Fibroblast of lung (primary cell): ENCODE measurements around the gene TXNDC11. TPM values are rescaled to one million over a fixed set of nuclear protein-coding genes. Genes with fewer than 3 reads are reported as not detected.

Experiments
- DNase-seq, 2 donors: peaks; one replicate each; pipeline versions ENCODE4 v3.0.0 to v3.0.0-alpha.2; 2010; ENCODE audit warnings: low read depth in 2 of 2
- H2AFZ ChIP-seq: 2 replicates; pipeline ENCODE4 v1.5.1; 2012; ENCODE audit warnings: low read length, control low read depth, inconsistent platforms
- H3K27ac ChIP-seq: 2 replicates; pipeline ENCODE4 v1.5.1; 2011; ENCODE audit warnings: low read length, control low read depth; ENCODE audit not compliant: insufficient read depth
- H3K27me3 ChIP-seq: 2 replicates; pipeline ENCODE4 v1.5.1; 2011; ENCODE audit warnings: mild to moderate bottlenecking, low read length; ENCODE audit not compliant: control insufficient read depth, insufficient read depth
- H3K36me3 ChIP-seq: 2 replicates; pipeline ENCODE4 v1.5.1; 2011; ENCODE audit warnings: low read length; ENCODE audit not compliant: control insufficient read depth, insufficient read depth
- H3K4me1 ChIP-seq: 2 replicates; pipeline ENCODE4 v1.5.1; 2011; ENCODE audit warnings: low read length; ENCODE audit not compliant: control insufficient read depth, insufficient read depth; ENCODE audit errors: extremely low read depth
- H3K4me2 ChIP-seq: 2 replicates; pipeline ENCODE4 v1.5.1; 2011; ENCODE audit warnings: low read length, control low read depth; ENCODE audit not compliant: insufficient read depth; ENCODE audit errors: extremely low read depth
- H3K4me3 ChIP-seq, 4 experiments: fragments of 200-600 bp in 1 of 4; sonication (generic) in 1 of 4; replicated peaks in 1 of 4; 2 replicates each; pipeline ENCODE4 v1.5.1; 2011 to 2016; ENCODE audit warnings: low read length in 4 of 4, low read depth in 3 of 4, mild to moderate bottlenecking in 3 of 4, control low read depth in 2 of 4, inconsistent platforms in 1 of 4, mixed read lengths in 1 of 4; ENCODE audit not compliant: insufficient read depth in 1 of 4; ENCODE audit errors: control extremely low read depth in 1 of 4
- H3K79me2 ChIP-seq: 2 replicates; pipeline ENCODE4 v1.5.1; 2012; ENCODE audit warnings: mild to moderate bottlenecking, low read length, inconsistent platforms; ENCODE audit not compliant: control insufficient read depth, insufficient read depth
- H3K9ac ChIP-seq: 2 replicates; pipeline ENCODE4 v1.5.1; 2011; ENCODE audit warnings: mild to moderate bottlenecking, low read length, control low read depth; ENCODE audit not compliant: insufficient read depth
- H3K9me3 ChIP-seq: 2 replicates; pipeline ENCODE4 v1.5.1; 2012; ENCODE audit warnings: low read depth, low read length; ENCODE audit not compliant: control insufficient read depth, insufficient read depth
- H4K20me1 ChIP-seq: 2 replicates; pipeline ENCODE4 v1.5.1; 2011; ENCODE audit warnings: low read length; ENCODE audit not compliant: control insufficient read depth, insufficient read depth; ENCODE audit errors: extremely low read depth
- CTCF ChIP-seq, 2 donors: IDR thresholded peaks in 1 of 2; conservative IDR thresholded peaks in 1 of 2; 1 replicate in 1 of 2; 2 replicates in 1 of 2; pipeline ENCODE4 v1.5.1; 2011 to 2012; ENCODE audit warnings: low read length in 2 of 2, control low read depth in 1 of 2, inconsistent platforms in 1 of 2, low read depth in 1 of 2, mild to moderate bottlenecking in 1 of 2
- EZH2 ChIP-seq: IDR thresholded peaks from 2 replicates; pipeline ENCODE4 v1.5.1; 2012; ENCODE audit warnings: low read length, control low read depth, mild to moderate bottlenecking; ENCODE audit errors: missing control alignments
- polyA plus RNA-seq, 2 donors: library from polyadenylated mRNA; depleted of rRNA in 1 of 2; stranded (reverse) in 1 of 2; unstranded in 1 of 2; fragments of >200 nt; gene quantifications; 2 replicates each; pipeline ENCODE4 v1.2.1, GENCODE V29; 2011 to 2012; ENCODE audit warnings: missing spikeins in 1 of 2
- total RNA-seq: library from RNA; depleted of rRNA; stranded (reverse); fragments of >200 nt; gene quantifications from 2 replicates; pipeline ENCODE4 v1.2.1, GENCODE V29; 2014

The TXNDC11 gene
- total and polyA plus RNA-seq, 2 donors (not counting 1 experiment from before 2014, with no cell fraction given) = 26.8 to 46.2 TPM

GRCh38 chr16:11691235-11691634, 51.4 kb downstream of the TXNDC11 start:
- Histone ChIP-seq H3K9me3 (no peaks in the 10 kb centered on the region), H3K79me2 (no peaks in the 10 kb centered on the region), H3K27ac (no peak overlapping the region), H3K36me3 (peaks cover 13% of the 10 kb centered on the region), H3K27me3 (no peaks in the 10 kb centered on the region), H3K4me3 (no peak overlapping the region), H3K4me1 (peaks cover 3% of the 10 kb centered on the region), H4K20me1 (no peaks in the 10 kb centered on the region), H3K4me2 (no peak overlapping the region), H3K9ac (no peak overlapping the region), H2AFZ (no peak overlapping the region)
- no peak for DNase-seq
- no peak for TF ChIP-seq EZH2
- no peak for TF ChIP-seq CTCF (conservative IDR thresholded peaks at IDR 0.05 in 1 of 2, IDR thresholded peaks at IDR 0.05 in 1 of 2; ENCODE audit: low read depth in 1 of 2, low read length in 2 of 2)

GRCh38 chr16:11689031-11689840, 53.4 kb downstream of the TXNDC11 start:
- TF ChIP-seq EZH2 (no peak), CTCF (conservative IDR thresholded peaks at IDR 0.05 in 1 of 2, IDR thresholded peaks at IDR 0.05 in 1 of 2; ENCODE audit: low read depth in 1 of 2, low read length in 2 of 2) (no peak)
- Histone ChIP-seq H3K27ac (no peak overlapping the region), H3K4me2 (no peak overlapping the region), H3K27me3 (no peaks in the 10 kb centered on the region), H3K4me1 (peaks cover 3% of the 10 kb centered on the region), H3K36me3 (peaks cover 14% of the 10 kb centered on the region), H3K79me2 (no peaks in the 10 kb centered on the region), H3K4me3 (no peak overlapping the region), H3K9me3 (no peaks in the 10 kb centered on the region), H4K20me1 (no peaks in the 10 kb centered on the region), H2AFZ (no peak overlapping the region), H3K9ac (no peak overlapping the region)
- peak in 1 of 2 donors; percentile 30 for DNase-seq

- H3K9ac ChIP-seq = no peak overlapping the region
- no peak overlapping the region for H3K4me3 ChIP-seq
- no peak overlapping the region for H3K27ac ChIP-seq
- no peak for DNase-seq
- H3K27me3 ChIP-seq = no peaks in the 10 kb centered on the region
- TF ChIP-seq EZH2 = no peak
- no peak for TF ChIP-seq CTCF (conservative IDR thresholded peaks at IDR 0.05 in 1 of 2, IDR thresholded peaks at IDR 0.05 in 1 of 2; ENCODE audit: low read depth in 1 of 2, low read length in 2 of 2)
- H3K4me2 ChIP-seq = no peak overlapping the region
- H3K4me1 ChIP-seq = peaks cover 4% of the 10 kb centered on the region
- H3K9me3 ChIP-seq = no peaks in the 10 kb centered on the region
- H2AFZ ChIP-seq = no peak overlapping the region
- H3K36me3 ChIP-seq = peaks cover 15% of the 10 kb centered on the region
- H4K20me1 ChIP-seq = no peaks in the 10 kb centered on the region
- no peaks in the 10 kb centered on the region for H3K79me2 ChIP-seq
Measured at GRCh38 chr16:11688520-11688886, 54.2 kb downstream of the TXNDC11 start.
